Erythroblast (primary cell): Measurements from ENCODE around the gene ADORA2A.

ENCODE experiments used
- GATA1 ChIP-seq: IDR thresholded peaks from 2 replicates; pipeline ENCODE4 v1.6.1; 2011; ENCODE audit warnings: low read depth, mild to moderate bottlenecking, control low read depth, low read length, moderate library complexity
- POLR2A ChIP-seq: IDR thresholded peaks from 2 replicates; pipeline ENCODE4 v1.6.1; 2011; ENCODE audit warnings: mild to moderate bottlenecking, low read length

DNA sequence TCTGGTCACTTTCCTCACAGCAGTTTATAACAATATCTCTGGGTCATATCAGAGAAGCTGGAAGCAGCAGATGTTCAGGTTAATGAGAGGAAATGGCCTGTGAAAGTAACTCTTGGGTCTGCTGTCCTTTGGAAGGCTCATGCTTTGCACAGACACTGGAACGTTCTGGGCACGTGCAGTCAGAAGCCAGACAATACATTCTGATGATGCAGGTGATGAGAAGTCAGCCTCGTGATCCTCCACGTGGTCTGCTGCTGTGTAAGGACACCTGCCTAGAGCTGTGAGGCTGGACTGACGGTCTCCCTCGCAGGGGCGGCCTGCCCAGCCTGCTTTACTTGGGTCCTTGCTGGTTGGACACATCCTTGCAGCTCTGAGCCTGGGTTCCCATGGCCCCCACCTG lies 18.8 kb upstream of the ADORA2A start:
- TF ChIP-seq POLR2A: no peak
- no peak for TF ChIP-seq GATA1
